GM12873 (cell line): ENCODE measurements around the gene CIROP.

ENCODE experiments used
- CTCF ChIP-seq: IDR thresholded peaks from 2 replicates; pipeline ENCODE4 v1.5.1; 2012; ENCODE audit warnings: low read depth, mild to moderate bottlenecking, moderate library complexity, low read length, control low read depth; ENCODE audit not compliant: insufficient read depth; ENCODE audit errors: missing control alignments

The CIROP gene

GRCh38 chr14:23071921-23072539, 32.8 kb downstream of the CIROP start:
- TF ChIP-seq CTCF: no peak

- no peak for TF ChIP-seq CTCF
These were observed 33.4 kb downstream of the CIROP start for GRCh38 chr14:23071244-23071920.

- TF ChIP-seq CTCF: no peak
These were observed 34.3 kb downstream of the CIROP start for GRCh38 chr14:23070262-23071129.

GRCh38 chr14:23069413-23069806, 35.4 kb downstream of the CIROP start:
- TF ChIP-seq CTCF: no peak

GRCh38 chr14:23068789-23069412, 35.9 kb downstream of the CIROP start:
- TF ChIP-seq CTCF: peak; percentile 97

GRCh38 chr14:23067847-23068788, 36.7 kb downstream of the CIROP start:
- no peak for TF ChIP-seq CTCF
